ENCODE measurements around the gene ERC1. TPM values are rescaled to one million over a fixed set of nuclear protein-coding genes. Genes with fewer than 3 reads are reported as not detected.

Gene ERC1
- total RNA-seq, 1 donor from 2014 or later, result 16.6 TPM

DNA sequence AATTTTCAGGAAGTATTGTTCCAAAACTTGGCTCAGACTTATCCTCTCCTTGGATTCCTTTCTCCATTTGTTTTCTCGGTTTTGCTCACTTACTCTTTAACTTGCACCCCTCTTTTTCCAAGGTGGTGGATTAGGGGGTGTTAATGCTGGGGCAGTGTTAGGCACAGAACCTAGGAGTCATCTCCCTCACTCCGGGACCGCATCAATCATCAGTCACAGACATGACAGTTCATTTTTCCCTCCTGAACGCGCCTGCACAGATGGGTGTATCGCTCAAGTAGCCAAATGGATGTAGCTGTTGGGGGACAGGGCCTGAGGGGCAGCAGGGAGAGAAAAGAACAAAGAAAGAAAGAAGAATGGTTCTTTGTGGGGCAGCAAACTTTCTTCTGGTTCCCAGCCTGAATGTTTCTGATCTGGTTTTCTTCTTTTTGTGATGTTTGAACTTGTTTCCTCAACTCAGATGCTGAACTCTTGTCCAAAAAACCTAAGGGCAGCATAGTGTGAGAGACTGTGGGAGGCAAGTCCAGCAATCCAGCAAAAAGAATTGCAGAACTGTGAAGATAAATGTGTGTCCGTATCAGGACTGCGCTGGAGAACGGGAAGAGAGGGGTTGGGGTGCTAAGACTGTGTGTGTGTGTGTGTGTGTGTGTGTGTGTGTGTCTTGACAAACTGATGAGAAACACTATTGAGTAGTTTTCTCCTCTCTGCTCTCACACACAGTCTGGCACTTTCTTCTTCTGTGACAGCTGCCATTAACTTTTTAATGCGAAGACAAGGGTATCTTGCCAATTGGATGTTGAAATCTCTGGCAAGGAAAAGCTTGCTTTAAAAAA is 472.3 kb downstream of the ERC1 start:
- H3K36me3 ChIP-seq (ENCODE audit: control insufficient read depth, insufficient read depth, low read length), result no peaks in the 10 kb centered on the region
- no peak for TF ChIP-seq CTCF (IDR thresholded peaks at IDR 0.05; ENCODE audit: insufficient read depth, low read length, severe bottlenecking)
- FAIRE-seq, result no peak
- no peak for DNase-seq (ENCODE audit: low read depth)
- H3K4me3 ChIP-seq (ENCODE audit: low read depth, low read length), result no peak overlapping the region
- H3K27me3 ChIP-seq (ENCODE audit: control insufficient read depth, insufficient read depth, low read length), result no peaks in the 10 kb centered on the region

- DNase-seq (ENCODE audit: low read depth), result no peak
- H3K4me3 ChIP-seq (ENCODE audit: low read depth, low read length), result no peak overlapping the region
- no peaks in the 10 kb centered on the region for H3K36me3 ChIP-seq (ENCODE audit: control insufficient read depth, insufficient read depth, low read length)
- no peak for TF ChIP-seq CTCF (IDR thresholded peaks at IDR 0.05; ENCODE audit: insufficient read depth, low read length, severe bottlenecking)
- H3K27me3 ChIP-seq (ENCODE audit: control insufficient read depth, insufficient read depth, low read length), result no peaks in the 10 kb centered on the region
- FAIRE-seq, result no peak
Measured at GRCh38 chr12:1464925-1465324, 473.9 kb downstream of the ERC1 start.

DNA sequence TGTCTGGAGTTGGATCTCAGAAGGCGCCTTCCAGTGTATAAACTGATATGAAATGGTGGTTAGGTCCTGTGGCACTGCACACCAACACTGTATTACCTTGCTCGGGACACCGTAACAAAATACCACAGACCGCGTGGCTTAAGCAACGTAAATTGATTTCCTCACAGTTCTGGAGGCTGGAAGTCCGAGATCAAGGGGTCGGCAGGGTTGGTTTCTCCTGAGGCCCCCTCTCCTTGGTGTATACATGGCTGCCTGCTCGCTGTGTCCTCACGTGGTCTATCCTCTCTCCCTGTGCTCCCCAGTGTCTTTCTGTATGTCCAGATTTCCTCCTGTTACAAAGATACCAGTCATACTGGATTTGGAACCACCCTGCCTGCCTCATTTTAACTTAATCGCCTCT is 475.0 kb downstream of the ERC1 start:
- Histone ChIP-seq H3K27me3 (ENCODE audit: control insufficient read depth, insufficient read depth, low read length) (no peaks in the 10 kb centered on the region), H3K36me3 (ENCODE audit: control insufficient read depth, insufficient read depth, low read length) (no peaks in the 10 kb centered on the region), H3K4me3 (ENCODE audit: low read depth, low read length) (no peak overlapping the region)
- no peak for TF ChIP-seq CTCF (IDR thresholded peaks at IDR 0.05; ENCODE audit: insufficient read depth, low read length, severe bottlenecking)
- no peak for DNase-seq (ENCODE audit: low read depth)
- no peak for FAIRE-seq

DNA sequence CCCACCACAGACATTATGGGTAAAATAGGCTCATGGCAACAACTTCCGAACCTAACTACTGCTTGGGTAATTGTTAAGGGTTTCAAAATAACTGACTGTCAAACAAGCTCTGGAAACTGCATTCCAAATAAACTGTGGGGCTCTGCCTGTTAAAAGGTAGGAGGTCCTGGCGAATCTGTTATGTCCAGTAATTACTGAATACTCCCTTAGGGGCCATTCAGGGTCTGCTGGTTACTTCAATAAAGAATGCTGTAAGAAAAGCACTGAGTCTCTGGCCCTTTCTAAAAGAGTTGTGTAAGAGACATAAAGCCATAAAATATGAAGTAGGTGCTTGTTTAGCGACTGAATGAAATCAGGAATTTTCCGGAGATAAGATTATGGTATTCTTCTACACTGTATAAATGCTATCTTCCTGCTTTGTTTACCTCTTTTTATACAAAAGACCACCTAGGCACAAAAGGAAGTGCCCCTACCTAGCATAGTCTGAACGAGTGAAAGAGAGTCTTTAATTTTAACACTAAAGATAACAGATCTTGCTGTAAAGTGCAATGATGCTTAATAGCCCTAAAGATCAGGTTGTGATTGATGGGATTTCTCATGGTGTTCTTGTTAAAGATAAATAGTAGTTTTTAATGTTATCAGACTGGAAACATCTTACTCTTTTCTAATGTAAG is 475.6 kb downstream of the ERC1 start:
- no peak for TF ChIP-seq CTCF (IDR thresholded peaks at IDR 0.05; ENCODE audit: insufficient read depth, low read length, severe bottlenecking)
- H3K4me3 ChIP-seq (ENCODE audit: low read depth, low read length), result no peak overlapping the region
- no peaks in the 10 kb centered on the region for H3K36me3 ChIP-seq (ENCODE audit: control insufficient read depth, insufficient read depth, low read length)
- no peak for DNase-seq (ENCODE audit: low read depth)
- H3K27me3 ChIP-seq (ENCODE audit: control insufficient read depth, insufficient read depth, low read length), result no peaks in the 10 kb centered on the region
- FAIRE-seq, result no peak

- TF ChIP-seq CTCF (IDR thresholded peaks at IDR 0.05; ENCODE audit: insufficient read depth, low read length, severe bottlenecking), result no peak
- Histone ChIP-seq H3K27me3 (ENCODE audit: control insufficient read depth, insufficient read depth, low read length) (no peaks in the 10 kb centered on the region), H3K36me3 (ENCODE audit: control insufficient read depth, insufficient read depth, low read length) (no peaks in the 10 kb centered on the region), H3K4me3 (ENCODE audit: low read depth, low read length) (no peak overlapping the region)
- FAIRE-seq (no peak), DNase-seq (ENCODE audit: low read depth) (no peak)
Measured at GRCh38 chr12:1467710-1468109, 476.7 kb downstream of the ERC1 start.

Data from bronchial epithelial cell (primary cell).